ENCODE results near the gene RPL36.

- TF ChIP-seq, protein P1, sequence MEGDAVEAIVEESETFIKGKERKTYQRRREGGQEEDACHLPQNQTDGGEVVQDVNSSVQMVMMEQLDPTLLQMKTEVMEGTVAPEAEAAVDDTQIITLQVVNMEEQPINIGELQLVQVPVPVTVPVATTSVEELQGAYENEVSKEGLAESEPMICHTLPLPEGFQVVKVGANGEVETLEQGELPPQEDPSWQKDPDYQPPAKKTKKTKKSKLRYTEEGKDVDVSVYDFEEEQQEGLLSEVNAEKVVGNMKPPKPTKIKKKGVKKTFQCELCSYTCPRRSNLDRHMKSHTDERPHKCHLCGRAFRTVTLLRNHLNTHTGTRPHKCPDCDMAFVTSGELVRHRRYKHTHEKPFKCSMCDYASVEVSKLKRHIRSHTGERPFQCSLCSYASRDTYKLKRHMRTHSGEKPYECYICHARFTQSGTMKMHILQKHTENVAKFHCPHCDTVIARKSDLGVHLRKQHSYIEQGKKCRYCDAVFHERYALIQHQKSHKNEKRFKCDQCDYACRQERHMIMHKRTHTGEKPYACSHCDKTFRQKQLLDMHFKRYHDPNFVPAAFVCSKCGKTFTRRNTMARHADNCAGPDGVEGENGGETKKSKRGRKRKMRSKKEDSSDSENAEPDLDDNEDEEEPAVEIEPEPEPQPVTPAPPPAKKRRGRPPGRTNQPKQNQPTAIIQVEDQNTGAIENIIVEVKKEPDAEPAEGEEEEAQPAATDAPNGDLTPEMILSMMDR (IDR thresholded peaks at IDR 0.05) = no peak
- TF ChIP-seq EZH2phosphoT487 (IDR thresholded peaks at IDR 0.05) (no peak), EZH2 (IDR thresholded peaks at IDR 0.05) (no peak)
Measured at GRCh38 chr19:5695649-5696195, 5.6 kb downstream of the RPL36 start.

Measured in neural progenitor cell (in vitro differentiated cells).